Testis (tissue), 2 donors: ENCODE results near the gene FGF6.

Source experiments
- CTCF ChIP-seq, 3 experiments: fragments of 450-650 bp in 2 of 3; fragments of 200-600 bp in 1 of 3; sonication (generic) in 1 of 3; IDR thresholded peaks; one replicate each; pipeline ENCODE4 v1.5.1; 2016 to 2019; ENCODE audit warnings: antibody characterized with exemption in 3 of 3, mild to moderate bottlenecking in 2 of 3, moderate library complexity in 1 of 3
- POLR2A ChIP-seq: fragments of 450-650 bp; IDR thresholded peaks from one replicate; pipeline ENCODE4 v1.6.1; 2017; ENCODE audit warnings: antibody characterized with exemption, mild to moderate bottlenecking, moderate library complexity

GRCh38 chr12:4423528-4424195 lies 22.0 kb downstream of the FGF6 start:
- TF ChIP-seq CTCF (IDR thresholded peaks at IDR 0.05) (no peak), POLR2A (no peak)
